Endothelial cell of umbilical vein (primary cell): ENCODE results near the gene AUTS2.

Source experiments
- CTCF ChIP-seq, 2 donors: IDR thresholded peaks; 1 replicate in 1 of 2; 2 replicates in 1 of 2; pipeline ENCODE4 v1.5.1; 2011; ENCODE audit warnings: low read length in 2 of 2, mild to moderate bottlenecking in 2 of 2, moderate library complexity in 2 of 2, control low read depth in 1 of 2, inconsistent platforms in 1 of 2, low read depth in 1 of 2; ENCODE audit not compliant: insufficient read depth in 1 of 2; ENCODE audit errors: extremely low read depth in 1 of 2
- EZH2 ChIP-seq: IDR thresholded peaks from 2 replicates; pipeline ENCODE4 v1.6.1; 2012; ENCODE audit warnings: borderline replicate concordance, low read depth, mild to moderate bottlenecking, moderate library complexity, low read length, inconsistent platforms; ENCODE audit not compliant: severe bottlenecking
- FOS ChIP-seq: IDR thresholded peaks from 2 replicates; pipeline ENCODE4 v1.6.1; 2011; ENCODE audit warnings: mild to moderate bottlenecking, low read length, moderate library complexity, borderline replicate concordance; ENCODE audit not compliant: insufficient read depth
- JUN ChIP-seq: IDR thresholded peaks from 2 replicates; pipeline ENCODE4 v1.6.1; 2011; ENCODE audit warnings: borderline replicate concordance, low read depth; ENCODE audit not compliant: insufficient read length, insufficient read depth
- MAX ChIP-seq: IDR thresholded peaks from 2 replicates; pipeline ENCODE4 v1.6.1; 2011; ENCODE audit not compliant: insufficient read depth, insufficient read length
- POLR2A ChIP-seq: IDR thresholded peaks from 2 replicates; pipeline ENCODE4 v1.6.1; 2012; ENCODE audit warnings: low read depth, mild to moderate bottlenecking, control low read depth, low read length
- POLR2AphosphoS5 ChIP-seq: IDR thresholded peaks from 2 replicates; pipeline ENCODE4 v1.6.1; 2012; ENCODE audit warnings: low read depth, mild to moderate bottlenecking, control low read depth, low read length, moderate library complexity; ENCODE audit not compliant: insufficient read depth

- TF ChIP-seq CTCF (IDR thresholded peaks at IDR 0.05; ENCODE audit: extremely low read depth in 1 of 2, insufficient read depth in 1 of 2, low read depth in 1 of 2, low read length in 2 of 2): no peak
- TF ChIP-seq POLR2A: no peak
- no peak for TF ChIP-seq POLR2AphosphoS5
- no peak for TF ChIP-seq MAX
- no peak for TF ChIP-seq FOS
- no peak for TF ChIP-seq JUN
- TF ChIP-seq EZH2: no peak
Observed at GRCh38 chr7:70152313-70152712, 554.0 kb downstream of the AUTS2 start.
